HUES64 (cell line): ENCODE data around the gene KATNAL2.
"Not testable (repeated sequence)": the region's sequence is repeated elsewhere in the genome, so short reads cannot be mapped to it uniquely, and the experiment has no call there.

Experiments
- H3K27ac ChIP-seq: 2 replicates; pipeline ENCODE4 v1.7.0; 2013; ENCODE audit warnings: low read depth, low read length, inconsistent platforms
- H3K27me3 ChIP-seq: 2 replicates; pipeline ENCODE4 v1.6.1; 2013; ENCODE audit warnings: mild to moderate bottlenecking, low read length; ENCODE audit not compliant: insufficient read depth
- H3K36me3 ChIP-seq: 2 replicates; pipeline ENCODE4 v1.6.1; 2013; ENCODE audit warnings: mild to moderate bottlenecking, low read length; ENCODE audit not compliant: insufficient read depth
- H3K4me1 ChIP-seq: 2 replicates; pipeline ENCODE4 v1.6.1; 2013; ENCODE audit warnings: mild to moderate bottlenecking, low read length, moderate library complexity; ENCODE audit not compliant: insufficient read depth
- H3K4me3 ChIP-seq: 2 replicates; pipeline ENCODE4 v1.5.1; 2013; ENCODE audit warnings: mild to moderate bottlenecking, low read length, moderate library complexity
- H3K9ac ChIP-seq: 2 replicates; pipeline ENCODE4 v1.6.1; 2013; ENCODE audit warnings: mild to moderate bottlenecking, low read depth, low read length
- H3K9me3 ChIP-seq: 2 replicates; pipeline ENCODE4 v1.6.1; 2013; ENCODE audit warnings: low read depth, low read length; ENCODE audit not compliant: insufficient read depth
- WGBS: fragments of 150-250, 120-280 bp; methylation state at CpG from one replicate; pipeline ENCODE4 v1.1.7; 2013; ENCODE audit warnings: missing lambda C conversion rate; 5-methylcytosine and 5-hydroxymethylcytosine counted together

The KATNAL2 gene

DNA sequence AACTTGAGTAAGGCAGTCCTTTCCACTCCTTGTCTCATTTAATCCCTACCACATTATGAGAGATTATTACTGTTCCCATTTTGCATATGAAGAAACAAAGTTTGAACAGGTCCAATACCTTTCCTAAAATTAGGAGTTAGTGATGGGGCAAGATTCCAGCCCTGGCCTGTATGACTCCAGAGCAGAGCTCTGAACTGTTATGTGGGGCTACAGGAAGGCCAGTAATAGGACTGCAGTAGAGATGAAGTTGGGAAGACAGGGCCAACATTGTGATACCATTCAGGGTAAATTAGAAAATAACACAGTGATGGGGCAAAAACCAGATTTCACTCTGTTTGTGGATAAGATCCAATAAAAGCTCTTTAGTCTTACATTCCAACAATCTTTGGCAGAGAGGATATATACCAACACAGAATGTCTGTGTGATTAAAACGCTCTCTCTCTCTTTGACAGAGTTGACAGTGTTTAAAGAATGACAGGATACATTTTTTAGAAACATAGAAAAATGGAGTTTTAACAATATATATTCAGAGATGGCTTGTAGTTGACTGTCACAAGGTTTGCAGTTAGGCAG is 22.7 kb downstream of the KATNAL2 start:
- Histone ChIP-seq H3K9ac (no peak overlapping the region), H3K9me3 (no peaks in the 10 kb centered on the region), H3K4me1 (peaks cover 12% of the 10 kb centered on the region), H3K36me3 (no peaks in the 10 kb centered on the region), H3K4me3 (no peak overlapping the region), H3K27ac (no peak overlapping the region), H3K27me3 (no peaks in the 10 kb centered on the region)
- WGBS: no CpG with 5 or more reads among the region's 1 CpG

DNA sequence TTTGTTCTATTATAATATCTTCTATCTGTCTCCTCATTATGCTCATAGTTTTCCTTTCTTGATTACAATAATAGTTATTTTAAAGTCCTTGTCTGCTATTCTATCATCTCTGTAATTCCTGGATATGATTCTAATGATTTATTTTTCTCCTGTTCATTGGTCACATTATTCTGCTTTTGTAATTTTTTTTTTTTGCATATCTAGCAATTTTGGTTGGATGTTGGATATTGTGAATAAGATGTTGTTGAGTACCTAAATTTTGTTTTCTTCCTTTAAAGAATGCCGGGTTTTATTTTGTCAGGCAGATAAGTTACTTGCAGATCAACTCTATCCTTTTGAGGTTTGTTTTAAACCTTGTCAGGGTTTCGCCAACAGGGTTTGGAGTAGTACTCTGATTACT is 25.2 kb downstream of the KATNAL2 start:
- H3K27ac ChIP-seq: no peak overlapping the region
- H3K36me3 ChIP-seq: no peaks in the 10 kb centered on the region
- H3K9me3 ChIP-seq: no peaks in the 10 kb centered on the region
- H3K9ac ChIP-seq: no peak overlapping the region
- 97% methylated on average over 2 of the region's 2 CpGs for WGBS
- peaks cover 21% of the 10 kb centered on the region for H3K4me1 ChIP-seq
- H3K4me3 ChIP-seq: no peak overlapping the region
- no peaks in the 10 kb centered on the region for H3K27me3 ChIP-seq

DNA sequence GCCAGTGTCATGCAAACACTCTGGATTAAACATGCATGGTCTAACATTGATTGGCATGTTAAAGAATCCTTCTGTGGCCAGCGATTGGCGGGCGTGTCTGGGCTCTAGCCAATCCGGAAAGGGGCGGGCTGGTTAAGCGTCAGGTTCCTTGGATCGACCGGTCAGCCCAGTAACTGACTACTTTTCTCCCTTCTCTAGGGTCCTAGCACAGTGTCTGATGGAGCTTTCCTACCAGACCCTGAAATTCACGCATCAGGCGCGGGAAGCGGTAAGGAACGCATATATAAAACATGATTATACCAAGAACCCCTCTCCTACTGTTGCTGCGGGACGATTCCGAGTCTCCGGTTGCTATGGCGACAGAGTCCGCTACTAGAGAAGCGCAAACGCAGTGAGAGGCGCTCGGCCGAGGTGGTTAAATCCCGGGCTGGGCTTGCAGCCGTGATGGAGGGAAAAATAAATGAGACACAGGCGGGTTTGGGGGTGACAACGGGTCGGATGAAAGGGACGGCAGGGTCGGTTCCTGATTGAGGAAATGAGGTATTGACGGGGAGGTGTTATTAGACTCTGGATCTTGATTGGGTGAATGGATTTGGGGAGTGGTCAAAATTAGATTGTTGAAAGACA is 29.4 kb downstream of the KATNAL2 start:
- H3K9ac ChIP-seq: peak overlapping the region; percentile 7; the same call in 1 of the 2 replicates
- under 1% methylated on average over 32 of the region's 32 CpGs for WGBS

DNA sequence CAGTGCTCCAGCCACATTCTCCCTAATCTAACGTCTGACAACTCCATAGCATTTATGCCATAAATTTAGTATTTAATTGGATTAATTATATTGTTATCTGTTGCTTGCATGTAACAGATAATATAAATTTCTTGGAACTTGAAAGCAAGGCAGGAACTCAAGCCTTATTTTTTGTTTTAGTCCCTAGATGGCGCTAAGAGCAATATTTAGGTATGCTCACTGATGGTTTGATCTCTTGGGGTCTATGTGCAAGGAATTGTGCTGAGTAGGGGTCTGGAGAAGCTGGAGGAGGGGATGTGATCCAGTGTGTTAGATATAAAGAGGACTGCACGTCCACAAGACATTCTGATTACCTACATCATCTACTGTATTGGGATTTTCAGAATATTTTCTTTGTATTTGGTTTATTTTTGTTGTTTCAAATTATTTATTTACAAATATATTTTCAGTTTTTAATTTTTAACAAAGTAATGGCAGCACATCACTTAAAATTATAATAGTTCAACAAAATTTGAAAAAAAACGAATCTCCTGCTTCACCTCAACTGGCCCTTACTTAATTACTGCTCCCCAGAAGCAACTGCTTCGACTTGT is 32.8 kb downstream of the KATNAL2 start:
- Histone ChIP-seq H3K4me1 (peaks cover 9% of the 10 kb centered on the region), H3K9me3 (no peaks in the 10 kb centered on the region), H3K36me3 (no peaks in the 10 kb centered on the region), H3K27ac (no peak overlapping the region), H3K4me3 (no peak overlapping the region), H3K27me3 (no peaks in the 10 kb centered on the region), H3K9ac (no peak overlapping the region)
- 45% methylated on average over 3 of the region's 5 CpGs for WGBS

More for the DNA sequence above, 29.4 kb downstream of the KATNAL2 start:
- Histone ChIP-seq H3K4me3 (peak overlapping the region; percentile 92), H3K27me3 (no peaks in the 10 kb centered on the region), H3K4me1 (peaks cover 9% of the 10 kb centered on the region), H3K36me3 (no peaks in the 10 kb centered on the region), H3K9me3 (no peaks in the 10 kb centered on the region), H3K27ac (no peak overlapping the region)

DNA sequence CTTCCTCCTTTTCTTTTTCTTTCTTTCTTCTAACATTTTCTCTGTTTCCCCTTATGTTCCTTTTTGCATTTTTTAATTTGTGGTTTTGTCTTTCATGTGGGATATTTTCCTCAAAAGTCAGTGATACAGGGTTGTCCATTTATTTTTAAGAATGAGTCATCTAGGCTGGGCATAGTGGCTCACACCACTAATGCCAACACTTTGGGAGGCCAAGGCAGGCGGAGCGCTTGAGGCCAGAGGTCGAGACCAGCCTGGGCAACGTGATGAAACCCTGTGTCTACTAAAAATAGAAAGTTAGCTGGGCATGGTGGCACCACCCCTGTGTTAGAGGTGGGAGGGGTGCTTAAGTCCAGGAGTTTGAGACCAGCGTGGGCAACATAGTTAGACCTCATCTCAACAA is 35.8 kb downstream of the KATNAL2 start:
- Histone ChIP-seq H3K9me3 (no peaks in the 10 kb centered on the region), H3K27me3 (no peaks in the 10 kb centered on the region), H3K36me3 (no peaks in the 10 kb centered on the region), H3K4me1 (no peaks in the 10 kb centered on the region), H3K4me3 (no peak overlapping the region), H3K27ac (no peak overlapping the region), H3K9ac (no peak overlapping the region)
- 92% methylated on average over 4 of the region's 5 CpGs for WGBS

DNA sequence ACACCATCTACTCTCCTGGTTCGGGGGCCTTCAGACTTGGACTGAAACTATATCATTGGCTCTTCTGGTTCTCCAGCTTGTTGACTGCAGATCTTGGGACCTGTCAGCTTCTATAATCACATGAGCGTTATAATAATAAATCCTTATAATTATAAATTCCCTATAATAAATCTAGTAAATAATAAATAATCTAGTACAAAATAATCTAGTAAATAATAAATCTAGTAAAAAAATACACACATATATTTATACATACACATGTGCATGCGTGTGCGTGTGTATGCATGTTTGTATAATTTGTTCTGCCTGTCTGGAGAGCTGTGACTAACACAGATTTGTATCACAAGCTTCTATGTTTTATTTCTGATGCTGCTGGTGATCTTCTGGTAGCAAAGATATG is 40.8 kb downstream of the KATNAL2 start:
- WGBS: 95% methylated on average over 2 of the region's 4 CpGs
- Histone ChIP-seq H3K4me3 (no peak overlapping the region), H3K9me3 (no peaks in the 10 kb centered on the region), H3K27ac (no peak overlapping the region), H3K36me3 (no peaks in the 10 kb centered on the region), H3K27me3 (no peaks in the 10 kb centered on the region), H3K9ac (no peak overlapping the region), H3K4me1 (no peaks in the 10 kb centered on the region)

DNA sequence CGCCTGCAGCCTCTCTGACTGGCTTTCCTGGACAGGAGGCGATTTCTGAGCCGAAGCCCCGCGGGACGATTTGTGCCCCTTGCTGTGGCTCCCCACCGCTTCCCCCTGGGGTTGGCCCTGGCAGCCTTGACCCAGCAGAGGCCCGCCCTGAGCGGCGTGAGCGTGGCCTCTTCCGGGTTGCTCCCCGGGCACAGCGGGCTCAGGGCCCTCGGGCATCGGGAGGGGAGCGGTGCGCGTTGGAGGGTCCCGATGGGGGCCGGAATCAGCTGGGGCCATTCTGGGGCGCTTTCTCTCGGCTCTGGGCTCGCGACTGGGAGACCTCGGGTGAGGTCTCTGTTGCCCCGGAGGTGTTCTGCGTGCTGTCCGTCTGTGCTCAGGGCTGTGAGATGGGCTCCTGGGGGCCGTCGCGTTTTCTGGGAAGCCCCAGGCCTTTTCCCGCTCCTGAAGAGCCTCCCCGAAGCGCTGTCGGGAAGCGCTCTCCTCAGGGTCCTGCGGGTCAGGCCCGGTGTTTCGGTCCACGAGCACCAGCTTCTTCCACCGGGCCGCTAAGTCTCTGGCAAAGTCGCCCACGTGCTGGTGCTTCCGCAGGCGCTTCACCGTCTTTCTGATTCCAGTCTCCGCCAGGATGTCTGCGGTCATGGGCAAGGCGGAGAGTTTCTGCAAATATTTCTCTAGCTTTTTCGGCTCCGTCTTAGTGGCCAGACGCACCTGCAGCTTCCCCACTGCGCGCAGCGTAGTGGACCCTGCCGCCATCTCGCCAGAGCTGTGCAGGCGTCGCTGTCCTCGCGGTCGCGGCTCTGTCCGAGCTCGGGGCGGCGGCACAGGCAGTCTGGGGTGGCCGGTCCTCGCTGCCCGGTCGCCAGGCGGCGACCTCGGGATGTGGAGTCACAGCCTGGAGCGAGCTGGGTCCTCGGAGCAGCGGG is 46.5 kb downstream of the KATNAL2 start:
- H3K36me3 ChIP-seq, H3K9me3 ChIP-seq, H3K4me3 ChIP-seq, H3K4me1 ChIP-seq, H3K9ac ChIP-seq, H3K27me3 ChIP-seq, H3K27ac ChIP-seq: not testable (repeated sequence)
- WGBS: 100% methylated on average over 2 of the region's 79 CpGs

DNA sequence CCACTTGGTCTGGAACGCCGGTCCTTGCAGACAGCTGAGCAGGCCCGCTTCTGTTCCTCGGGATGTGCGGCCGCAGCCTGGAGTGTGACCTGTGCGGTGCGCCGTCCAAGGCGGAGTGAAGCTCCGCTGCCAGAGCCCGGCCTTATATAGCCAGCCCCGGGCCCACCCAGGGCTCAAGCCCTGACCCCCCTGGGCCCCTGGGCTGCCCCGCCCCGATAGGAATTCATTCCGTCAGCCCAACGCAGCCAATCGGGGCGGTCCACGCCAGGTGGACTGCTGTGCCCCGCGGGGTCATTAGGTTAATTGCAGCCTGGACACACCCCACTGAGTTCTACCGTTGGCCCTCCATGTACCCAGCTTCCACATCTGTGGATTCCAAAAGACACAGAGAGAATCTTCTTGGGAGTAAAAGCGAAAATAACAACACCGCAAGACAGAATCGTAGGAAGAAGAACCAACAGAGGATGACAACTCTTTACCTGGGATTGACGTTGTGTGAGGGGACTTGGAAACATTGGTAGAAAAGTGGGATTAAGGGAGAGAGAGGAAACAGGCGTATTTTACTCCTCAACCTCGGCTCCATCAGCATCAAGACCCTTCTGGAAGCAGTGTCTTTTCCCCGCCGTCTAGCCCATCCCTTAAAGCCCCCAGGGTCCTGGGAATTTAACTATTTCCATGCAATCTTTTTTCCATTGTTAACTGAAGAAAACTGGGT is 47.3 kb downstream of the KATNAL2 start:
- WGBS: 95% methylated on average over 5 of the region's 31 CpGs
- H3K4me1 ChIP-seq, H3K36me3 ChIP-seq, H3K9me3 ChIP-seq, H3K27me3 ChIP-seq, H3K9ac ChIP-seq, H3K4me3 ChIP-seq, H3K27ac ChIP-seq: not testable (repeated sequence)

DNA sequence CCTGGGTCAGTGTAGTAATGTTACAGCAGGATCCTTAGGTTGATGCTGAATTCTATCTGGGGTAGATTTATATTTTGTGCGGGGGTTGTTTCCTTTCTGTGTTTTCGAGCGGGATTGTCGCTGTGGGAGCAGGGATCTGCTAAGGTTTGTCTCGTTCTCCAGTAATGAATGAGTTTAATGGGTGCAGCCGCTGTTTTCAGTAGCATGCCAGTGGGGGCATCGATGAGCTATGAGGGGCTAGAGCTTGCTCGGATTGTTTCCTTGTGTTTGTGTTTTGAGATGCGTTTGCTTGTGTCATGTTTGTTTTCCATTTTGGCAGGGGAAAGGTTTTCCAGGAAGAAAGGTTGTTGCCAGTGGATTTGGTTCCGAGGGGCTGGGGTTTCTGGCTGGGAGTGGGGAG is 48.9 kb downstream of the KATNAL2 start:
- H3K27ac ChIP-seq, H3K4me3 ChIP-seq, H3K4me1 ChIP-seq, H3K9me3 ChIP-seq, H3K9ac ChIP-seq, H3K36me3 ChIP-seq, H3K27me3 ChIP-seq: not testable (repeated sequence)
- no CpG with 5 or more reads among the region's 10 CpGs for WGBS

DNA sequence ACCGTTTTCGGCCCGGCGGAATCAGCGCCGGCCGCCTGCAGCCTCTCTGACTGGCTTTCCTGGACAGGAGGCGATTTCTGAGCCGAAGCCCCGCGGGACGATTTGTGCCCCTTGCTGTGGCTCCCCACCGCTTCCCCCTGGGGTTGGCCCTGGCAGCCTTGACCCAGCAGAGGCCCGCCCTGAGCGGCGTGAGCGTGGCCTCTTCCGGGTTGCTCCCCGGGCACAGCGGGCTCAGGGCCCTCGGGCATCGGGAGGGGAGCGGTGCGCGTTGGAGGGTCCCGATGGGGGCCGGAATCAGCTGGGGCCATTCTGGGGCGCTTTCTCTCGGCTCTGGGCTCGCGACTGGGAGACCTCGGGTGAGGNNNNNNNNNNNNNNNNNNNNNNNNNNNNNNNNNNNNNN is 52.1 kb downstream of the KATNAL2 start:
- H3K9me3 ChIP-seq, H3K36me3 ChIP-seq, H3K4me3 ChIP-seq, H3K27ac ChIP-seq, H3K27me3 ChIP-seq, H3K9ac ChIP-seq, H3K4me1 ChIP-seq: not testable (repeated sequence)
- no CpG with 5 or more reads among the region's 32 CpGs for WGBS

DNA sequence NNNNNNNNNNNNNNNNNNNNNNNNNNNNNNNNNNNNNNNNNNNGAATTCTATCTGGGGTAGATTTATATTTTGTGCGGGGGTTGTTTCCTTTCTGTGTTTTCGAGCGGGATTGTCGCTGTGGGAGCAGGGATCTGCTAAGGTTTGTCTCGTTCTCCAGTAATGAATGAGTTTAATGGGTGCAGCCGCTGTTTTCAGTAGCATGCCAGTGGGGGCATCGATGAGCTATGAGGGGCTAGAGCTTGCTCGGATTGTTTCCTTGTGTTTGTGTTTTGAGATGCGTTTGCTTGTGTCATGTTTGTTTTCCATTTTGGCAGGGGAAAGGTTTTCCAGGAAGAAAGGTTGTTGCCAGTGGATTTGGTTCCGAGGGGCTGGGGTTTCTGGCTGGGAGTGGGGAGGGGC is 102.5 kb downstream of the KATNAL2 start:
- not testable (repeated sequence) for H3K27me3 ChIP-seq, H3K4me3 ChIP-seq, H3K9ac ChIP-seq, H3K9me3 ChIP-seq, H3K36me3 ChIP-seq, H3K4me1 ChIP-seq, H3K27ac ChIP-seq
- no CpG with 5 or more reads among the region's 10 CpGs for WGBS
